ENCODE data around the gene BTAF1.

BTAF1 gene

DNA sequence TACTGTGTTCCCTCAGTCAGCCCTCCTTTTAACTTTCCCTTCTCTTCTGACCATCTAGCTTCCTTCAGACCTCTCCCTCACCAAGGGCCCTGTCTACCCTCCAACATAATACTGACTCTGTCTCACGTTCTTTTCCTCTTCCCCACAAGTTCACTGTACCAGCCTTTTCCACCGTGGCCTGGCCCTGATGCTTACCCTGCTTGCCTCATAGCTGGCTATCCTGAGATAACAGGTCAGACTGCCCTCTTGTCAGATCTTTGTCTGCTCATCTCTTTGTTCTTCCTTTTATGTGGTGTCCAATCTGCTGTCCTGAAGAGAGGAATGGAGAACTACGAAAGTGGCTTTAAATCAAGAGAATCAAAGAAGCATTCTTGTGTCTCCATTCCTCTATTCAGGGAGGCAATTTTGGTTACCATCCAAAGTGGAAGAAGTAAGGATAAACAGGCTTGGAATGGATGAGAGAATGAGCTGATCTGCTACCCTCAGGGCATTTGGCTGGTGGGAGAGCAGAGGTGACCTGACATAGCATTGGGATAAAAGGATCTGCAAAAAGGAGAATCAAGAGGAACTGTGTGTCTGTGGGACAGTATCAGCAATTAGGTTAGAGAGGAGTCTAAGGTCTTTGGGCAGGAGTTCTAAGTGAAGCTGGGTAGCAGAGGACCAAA is 8.1 kb downstream of the BTAF1 start:
- DNase-seq (ENCODE audit: low read depth), result no peak
- TF ChIP-seq, protein P1, sequence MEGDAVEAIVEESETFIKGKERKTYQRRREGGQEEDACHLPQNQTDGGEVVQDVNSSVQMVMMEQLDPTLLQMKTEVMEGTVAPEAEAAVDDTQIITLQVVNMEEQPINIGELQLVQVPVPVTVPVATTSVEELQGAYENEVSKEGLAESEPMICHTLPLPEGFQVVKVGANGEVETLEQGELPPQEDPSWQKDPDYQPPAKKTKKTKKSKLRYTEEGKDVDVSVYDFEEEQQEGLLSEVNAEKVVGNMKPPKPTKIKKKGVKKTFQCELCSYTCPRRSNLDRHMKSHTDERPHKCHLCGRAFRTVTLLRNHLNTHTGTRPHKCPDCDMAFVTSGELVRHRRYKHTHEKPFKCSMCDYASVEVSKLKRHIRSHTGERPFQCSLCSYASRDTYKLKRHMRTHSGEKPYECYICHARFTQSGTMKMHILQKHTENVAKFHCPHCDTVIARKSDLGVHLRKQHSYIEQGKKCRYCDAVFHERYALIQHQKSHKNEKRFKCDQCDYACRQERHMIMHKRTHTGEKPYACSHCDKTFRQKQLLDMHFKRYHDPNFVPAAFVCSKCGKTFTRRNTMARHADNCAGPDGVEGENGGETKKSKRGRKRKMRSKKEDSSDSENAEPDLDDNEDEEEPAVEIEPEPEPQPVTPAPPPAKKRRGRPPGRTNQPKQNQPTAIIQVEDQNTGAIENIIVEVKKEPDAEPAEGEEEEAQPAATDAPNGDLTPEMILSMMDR (conservative IDR thresholded peaks at IDR 0.05; ENCODE audit: low read depth, low read length), result no peak
- no peak overlapping the region for H3K4me3 ChIP-seq (ENCODE audit: low read depth, low read length)

DNA sequence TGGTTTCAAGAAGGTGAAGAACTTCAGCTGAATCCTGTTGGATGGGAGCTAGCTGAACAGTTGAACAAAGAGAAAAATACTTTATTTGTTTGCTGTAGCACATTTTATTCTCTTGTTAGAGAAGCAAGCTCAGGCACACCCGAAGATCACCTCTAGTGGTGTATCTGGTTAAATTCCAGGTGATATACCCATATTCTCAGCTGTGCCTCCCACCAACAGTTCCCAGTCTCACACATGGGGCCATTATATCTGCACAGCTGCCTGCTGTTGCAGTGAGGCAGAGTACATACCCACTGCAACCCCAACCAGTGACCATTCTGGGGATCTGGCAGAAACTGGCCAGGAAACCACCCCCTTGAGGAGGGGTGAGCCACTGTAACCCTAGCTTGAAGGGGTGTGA is 9.2 kb downstream of the BTAF1 start:
- TF ChIP-seq, protein P1 (conservative IDR thresholded peaks at IDR 0.05; ENCODE audit: low read depth, low read length), result no peak
- H3K4me3 ChIP-seq (ENCODE audit: low read depth, low read length), result no peak overlapping the region
- no peak for DNase-seq (ENCODE audit: low read depth)

DNA sequence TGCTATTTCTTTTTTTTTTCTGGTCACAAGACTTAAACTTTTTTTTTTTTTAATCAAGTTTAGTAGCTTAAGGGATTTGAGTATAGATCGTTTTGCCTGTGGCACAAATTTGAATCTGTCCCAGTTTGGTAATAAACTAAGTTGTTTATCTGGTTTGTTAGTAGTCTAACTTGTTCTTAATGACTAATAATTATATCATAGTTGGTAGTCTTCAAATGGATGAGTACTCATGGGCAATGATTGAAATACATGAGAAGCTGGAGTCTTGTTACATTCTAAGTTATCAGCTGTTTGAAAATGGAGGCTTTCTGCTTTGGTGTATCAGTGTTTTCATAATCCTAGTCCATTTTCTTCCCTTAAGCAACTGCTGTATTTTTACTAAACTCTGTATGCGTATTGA is 12.3 kb downstream of the BTAF1 start:
- TF ChIP-seq, protein P1 (conservative IDR thresholded peaks at IDR 0.05; ENCODE audit: low read depth, low read length), result no peak
- no peak for DNase-seq (ENCODE audit: low read depth)
- H3K4me3 ChIP-seq (ENCODE audit: low read depth, low read length), result no peak overlapping the region

DNA sequence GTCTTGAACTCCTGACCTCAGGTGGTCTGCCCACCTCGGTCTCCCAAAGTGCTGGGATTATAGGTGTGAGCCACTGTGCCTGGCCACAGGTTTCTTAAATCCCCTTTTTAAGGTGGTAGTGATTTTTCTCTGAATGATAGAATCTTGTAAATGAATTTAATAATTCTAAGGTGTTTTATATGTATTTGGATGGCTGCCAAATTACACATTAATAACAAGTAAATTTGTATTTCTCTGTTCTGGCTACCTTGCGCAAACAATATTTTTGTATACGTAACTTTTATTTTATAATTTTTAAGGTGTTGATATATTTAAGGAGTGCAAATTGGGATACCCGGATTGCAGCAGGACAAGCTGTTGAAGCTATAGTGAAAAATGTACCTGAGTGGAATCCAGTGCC is 16.1 kb downstream of the BTAF1 start:
- TF ChIP-seq, protein P1 (conservative IDR thresholded peaks at IDR 0.05; ENCODE audit: low read depth, low read length), result no peak
- DNase-seq (ENCODE audit: low read depth), result no peak
- H3K4me3 ChIP-seq (ENCODE audit: low read depth, low read length), result no peak overlapping the region

DNA sequence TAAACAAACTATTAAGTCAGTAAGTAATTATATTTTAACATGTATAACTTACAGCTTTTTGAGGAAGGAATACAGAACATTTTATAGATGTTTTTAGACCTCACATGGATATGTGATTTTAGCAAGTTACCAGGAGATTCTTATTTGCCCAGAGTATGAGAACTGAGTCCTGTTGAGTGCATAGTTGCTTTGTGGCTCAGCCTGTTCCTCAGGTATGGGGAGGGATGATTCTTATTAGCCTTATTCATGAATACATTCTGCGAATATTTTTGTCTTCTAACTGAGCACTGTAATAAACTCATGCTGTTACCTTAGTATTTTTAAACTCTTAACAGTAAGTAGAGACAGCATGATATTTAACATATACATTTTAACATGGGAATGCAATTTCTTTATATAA is 17.9 kb downstream of the BTAF1 start:
- TF ChIP-seq, protein P1 (conservative IDR thresholded peaks at IDR 0.05; ENCODE audit: low read depth, low read length), result no peak
- no peak for DNase-seq (ENCODE audit: low read depth)

DNA sequence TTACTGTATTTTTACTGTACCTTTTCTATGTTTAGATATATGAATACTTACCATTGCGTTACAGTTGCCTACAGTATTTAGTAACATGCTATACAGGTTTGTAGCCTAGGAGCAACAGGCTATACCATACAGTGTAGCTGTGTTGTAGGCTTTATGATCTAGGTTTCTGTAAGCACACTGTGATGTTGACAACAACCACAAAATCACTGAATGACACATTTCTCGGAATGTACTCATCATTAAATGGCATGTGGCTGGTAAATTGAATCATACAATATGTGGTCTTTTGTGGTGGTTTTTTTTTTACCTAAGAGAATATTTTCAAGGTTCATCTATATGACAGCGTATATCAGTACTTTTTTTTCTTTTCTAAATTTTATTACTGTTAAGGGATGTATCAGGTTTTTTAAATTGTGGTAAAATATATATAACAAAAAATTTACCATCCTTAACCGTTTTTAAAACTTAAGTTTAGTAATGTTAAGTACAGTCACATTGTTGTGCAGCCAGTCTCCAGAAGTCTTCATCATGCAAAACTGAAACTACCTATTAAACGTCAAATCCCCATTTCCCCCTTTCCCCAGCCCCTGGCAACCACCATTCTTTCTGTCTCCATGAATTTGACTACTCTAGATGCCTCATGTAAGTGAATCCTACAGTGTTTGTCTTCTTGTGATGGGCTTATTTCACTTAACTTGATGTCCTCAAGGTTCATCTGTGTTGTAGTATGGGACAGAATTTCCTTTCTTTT is 21.5 kb downstream of the BTAF1 start:
- DNase-seq (ENCODE audit: low read depth), result peak; percentile 39
- no peak overlapping the region for H3K4me3 ChIP-seq (ENCODE audit: low read depth, low read length)
- TF ChIP-seq, protein P1 (conservative IDR thresholded peaks at IDR 0.05; ENCODE audit: low read depth, low read length), result no peak

More for the DNA sequence above, 17.9 kb downstream of the BTAF1 start:
- H3K4me3 ChIP-seq (ENCODE audit: low read depth, low read length), result no peak overlapping the region
